ENCODE results near the gene TBXAS1. TPM values are rescaled to one million over a fixed set of nuclear protein-coding genes. Genes with fewer than 3 reads are reported as not detected.
A peak's percentile ranks its signal among the peaks of the same experiment; 100 is the strongest.

The TBXAS1 gene
- total and polyA plus RNA-seq, 3 experiments from 2014 or later = 1.7 to 2.9 (median 2.1) TPM

DNA sequence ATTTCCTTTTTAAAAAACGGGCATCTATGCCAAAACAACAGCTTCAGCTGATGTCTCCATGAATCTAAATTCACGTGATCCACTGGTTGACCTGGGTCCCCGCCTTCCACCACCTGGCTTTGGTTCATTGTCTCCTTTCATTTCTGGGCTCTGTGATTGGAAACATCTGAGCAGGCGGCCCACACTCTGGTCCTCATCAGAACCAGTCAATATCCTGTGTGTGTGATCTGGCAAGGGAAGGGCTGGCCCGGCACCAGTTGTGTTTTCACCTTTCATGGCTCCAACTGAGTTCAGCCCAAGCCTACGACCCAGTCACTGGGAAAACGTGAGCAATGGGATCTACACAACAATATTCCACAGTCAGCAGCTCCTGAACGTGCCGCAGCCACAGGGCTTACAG lies 187.5 kb downstream of the TBXAS1 start:
- Mint-ChIP-seq H3K36me3 (peaks cover 0 to 3% (median 0%) of the 10 kb centered on the region in 3 donors), H3K27ac (no peak overlapping the region), H3K9me3 (no peaks in the 10 kb centered on the region), H3K4me3 (no peak overlapping the region), H3K27me3 (no peaks in the 10 kb centered on the region), H3K4me1 (no peaks in the 10 kb centered on the region)
- Histone ChIP-seq H3K9me3 (ENCODE audit: low read length) (no peaks in the 10 kb centered on the region), H3K4me3 (ENCODE audit: low read length) (no peak overlapping the region), H3K27me3 (ENCODE audit: insufficient read depth, low read length, poor library complexity, severe bottlenecking) (no peaks in the 10 kb centered on the region), H3K4me1 (ENCODE audit: insufficient read depth, low read length) (no peaks in the 10 kb centered on the region), H3K27ac (ENCODE audit: low read depth, low read length) (no peak overlapping the region), H3K36me3 (ENCODE audit: insufficient read depth, low read length) (no peaks in the 10 kb centered on the region)
- ChIA-PET CTCF (interaction anchor here (1.5 kb wide), 1 partner anchor 14 kb away, joined by 4 read pairs; no protein-coding TSS in a partner anchor), POLR2A (no interaction called here)
- no peak for DNase-seq

DNA sequence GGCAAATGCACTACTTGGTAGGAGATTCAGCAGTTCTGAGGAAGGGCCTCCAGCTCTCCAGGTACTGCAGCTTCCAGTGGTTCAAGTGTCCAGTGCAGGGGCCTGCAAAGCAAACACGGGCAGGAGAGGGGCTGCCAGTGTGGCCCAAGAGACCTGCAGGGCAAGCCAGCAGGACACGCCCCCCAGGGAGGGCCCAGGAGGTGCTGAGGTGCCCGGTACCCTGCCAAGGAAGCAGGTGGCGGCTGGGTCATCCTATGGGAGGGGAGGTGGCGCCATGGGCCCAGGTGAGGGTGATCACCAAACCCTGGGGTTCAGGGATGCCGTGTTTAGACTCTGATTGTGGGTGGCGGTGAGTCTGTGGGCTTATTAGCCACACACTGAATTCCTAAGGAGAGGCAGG lies 188.0 kb downstream of the TBXAS1 start:
- CTCF ChIA-PET = interaction anchor here (1.5 kb wide), 1 partner anchor 14 kb away, joined by 4 read pairs; no protein-coding TSS in a partner anchor
- peaks cover 0 to 8% (median 3%) of the 10 kb centered on the region in 3 donors for H3K36me3 Mint-ChIP-seq
- H3K27me3 Mint-ChIP-seq = no peaks in the 10 kb centered on the region
- POLR2A ChIA-PET = no interaction called here
- no peak for DNase-seq
- Histone ChIP-seq H3K36me3 (ENCODE audit: insufficient read depth, low read length) (no peaks in the 10 kb centered on the region), H3K4me3 (ENCODE audit: low read length) (no peak overlapping the region), H3K27ac (ENCODE audit: low read depth, low read length) (no peak overlapping the region), H3K27me3 (ENCODE audit: insufficient read depth, low read length, poor library complexity, severe bottlenecking) (no peaks in the 10 kb centered on the region), H3K4me1 (ENCODE audit: insufficient read depth, low read length) (no peaks in the 10 kb centered on the region), H3K9me3 (ENCODE audit: low read length) (no peaks in the 10 kb centered on the region)
- H3K27ac Mint-ChIP-seq = no peak overlapping the region
- H3K9me3 Mint-ChIP-seq = no peaks in the 10 kb centered on the region
- no peak overlapping the region for H3K4me3 Mint-ChIP-seq
- no peaks in the 10 kb centered on the region for H3K4me1 Mint-ChIP-seq

DNA sequence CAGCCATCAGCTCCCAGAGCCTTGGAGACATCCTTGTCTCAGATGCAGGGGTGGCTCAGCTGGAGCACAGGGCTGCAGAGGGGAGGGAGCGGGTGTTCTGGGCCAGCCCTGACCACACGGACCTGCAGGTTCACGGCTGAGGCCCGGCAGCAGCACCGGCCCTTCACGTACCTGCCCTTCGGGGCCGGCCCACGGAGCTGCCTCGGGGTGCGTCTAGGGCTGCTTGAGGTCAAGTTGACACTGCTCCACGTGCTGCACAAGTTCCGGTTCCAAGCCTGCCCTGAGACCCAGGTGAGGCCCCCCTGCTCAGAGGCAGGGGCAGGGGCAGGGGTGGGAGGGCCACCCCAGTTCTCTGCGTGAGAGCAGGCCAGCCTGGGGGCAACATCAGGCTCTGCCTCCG lies 188.5 kb downstream of the TBXAS1 start:
- Mint-ChIP-seq H3K27ac (no peak overlapping the region), H3K27me3 (no peaks in the 10 kb centered on the region), H3K9me3 (no peaks in the 10 kb centered on the region), H3K4me1 (no peaks in the 10 kb centered on the region), H3K4me3 (no peak overlapping the region), H3K36me3 (peaks cover 0 to 13% (median 4%) of the 10 kb centered on the region in 3 donors)
- Histone ChIP-seq H3K27ac (ENCODE audit: low read depth, low read length) (no peak overlapping the region), H3K4me3 (ENCODE audit: low read length) (no peak overlapping the region), H3K9me3 (ENCODE audit: low read length) (no peaks in the 10 kb centered on the region), H3K27me3 (ENCODE audit: insufficient read depth, low read length, poor library complexity, severe bottlenecking) (no peaks in the 10 kb centered on the region), H3K4me1 (ENCODE audit: insufficient read depth, low read length) (no peaks in the 10 kb centered on the region), H3K36me3 (ENCODE audit: insufficient read depth, low read length) (peaks cover 1% of the 10 kb centered on the region)
- ChIA-PET POLR2A (no interaction called here), CTCF (interaction anchor here (1.3 to 1.5 kb wide), 2 partner anchors 15 kb away, joined by 3 to 4 read pairs; no protein-coding TSS in a partner anchor)
- no peak for DNase-seq

DNA sequence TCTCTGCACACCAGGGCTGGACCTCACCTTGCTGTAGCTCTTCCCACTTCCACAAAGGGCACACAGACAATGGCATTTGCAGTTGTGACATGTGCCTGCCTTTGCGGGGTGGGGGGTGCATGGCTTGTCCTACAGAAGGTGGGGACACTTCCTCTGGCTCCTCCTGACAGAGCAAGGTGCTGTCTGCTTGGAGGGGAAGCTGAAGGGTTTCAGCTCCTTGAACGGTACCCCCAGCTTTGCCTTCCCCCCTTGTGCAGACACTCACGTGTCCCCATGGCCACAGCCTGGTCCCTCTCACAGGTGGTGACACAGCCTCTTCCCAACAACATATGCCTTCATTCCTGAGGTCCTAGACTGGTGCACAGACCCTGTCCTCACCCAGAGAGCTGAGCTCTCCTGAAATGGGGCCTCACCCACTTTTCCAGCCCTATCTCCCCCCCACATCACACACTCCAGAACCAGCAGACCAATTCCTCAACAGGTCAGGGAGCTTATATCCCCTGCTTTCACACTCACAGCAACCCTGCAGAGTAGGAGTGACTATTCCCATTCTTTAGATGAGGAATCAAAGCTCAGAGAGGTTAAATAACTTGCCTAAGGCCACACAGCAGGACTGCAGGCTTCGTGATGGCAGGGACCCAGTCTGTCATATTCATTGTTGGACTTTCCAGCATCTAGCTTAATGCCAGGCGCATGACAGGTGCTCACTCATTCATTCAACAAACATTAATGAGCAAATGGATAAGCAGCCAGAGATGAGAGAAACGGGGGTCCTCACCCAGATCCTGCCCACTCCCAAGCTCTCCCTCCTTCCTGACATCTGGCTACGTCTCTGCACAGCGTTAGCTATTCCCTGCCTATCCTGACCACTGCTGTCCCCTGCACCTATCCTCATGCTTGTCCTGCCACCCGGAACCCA lies 189.3 kb downstream of the TBXAS1 start:
- CTCF ChIA-PET = interaction anchor here (1.3 to 1.4 kb wide), 2 partner anchors 16 to 373 kb away, joined by 3 to 4 read pairs; no protein-coding TSS in a partner anchor
- H3K27me3 Mint-ChIP-seq = no peaks in the 10 kb centered on the region
- no peaks in the 10 kb centered on the region for H3K4me1 ChIP-seq (ENCODE audit: insufficient read depth, low read length)
- no peak overlapping the region for H3K4me3 Mint-ChIP-seq
- H3K27ac Mint-ChIP-seq = peak overlapping the region in 2 of 8 donors; percentile 12 to 63
- DNase-seq = no peak
- no peaks in the 10 kb centered on the region for H3K27me3 ChIP-seq (ENCODE audit: insufficient read depth, low read length, poor library complexity, severe bottlenecking)
- H3K36me3 ChIP-seq (ENCODE audit: insufficient read depth, low read length) = peaks cover 7% of the 10 kb centered on the region
- H3K9me3 ChIP-seq (ENCODE audit: low read length) = no peaks in the 10 kb centered on the region
- no peak overlapping the region for H3K4me3 ChIP-seq (ENCODE audit: low read length)
- peaks cover 0 to 20% (median 4%) of the 10 kb centered on the region in 3 donors for H3K36me3 Mint-ChIP-seq
- H3K27ac ChIP-seq (ENCODE audit: low read depth, low read length) = no peak overlapping the region
- POLR2A ChIA-PET = no interaction called here
- H3K9me3 Mint-ChIP-seq = no peaks in the 10 kb centered on the region
- H3K4me1 Mint-ChIP-seq = no peaks in the 10 kb centered on the region

DNA sequence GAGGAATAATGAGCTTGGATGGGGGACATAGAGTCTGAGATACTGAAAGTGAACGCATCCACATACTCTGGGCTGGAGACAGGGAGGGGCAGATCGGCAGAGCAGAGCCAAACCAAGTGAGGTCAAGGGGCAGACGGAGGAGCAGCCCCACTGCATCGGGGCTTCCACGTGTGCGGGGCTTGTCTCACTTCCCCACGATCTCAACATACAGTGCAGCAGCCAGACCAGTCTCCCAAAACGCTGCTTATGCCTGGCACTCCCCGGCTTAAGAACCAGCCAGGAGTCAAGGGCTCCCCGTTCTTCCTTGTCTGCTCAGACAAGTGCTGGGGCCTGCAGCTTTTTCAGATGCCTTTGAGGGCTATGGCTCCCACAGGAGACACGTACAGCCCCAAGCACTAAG lies 190.1 kb downstream of the TBXAS1 start:
- Histone ChIP-seq H3K36me3 (ENCODE audit: insufficient read depth, low read length) (peaks cover 7% of the 10 kb centered on the region), H3K4me3 (ENCODE audit: low read length) (no peak overlapping the region), H3K27ac (ENCODE audit: low read depth, low read length) (no peak overlapping the region), H3K9me3 (ENCODE audit: low read length) (no peaks in the 10 kb centered on the region), H3K27me3 (ENCODE audit: insufficient read depth, low read length, poor library complexity, severe bottlenecking) (no peaks in the 10 kb centered on the region), H3K4me1 (ENCODE audit: insufficient read depth, low read length) (no peaks in the 10 kb centered on the region)
- POLR2A ChIA-PET = no interaction called here
- CTCF ChIA-PET = interaction anchor here (1.4 kb wide), 1 partner anchor 373 kb away, joined by 4 read pairs; no protein-coding TSS in a partner anchor
- Mint-ChIP-seq H3K4me3 (no peak overlapping the region), H3K36me3 (peaks cover 3 to 28% (median 8%) of the 10 kb centered on the region in 3 donors), H3K27ac (peak overlapping the region in 1 of 8 donors; percentile 67), H3K9me3 (no peaks in the 10 kb centered on the region), H3K27me3 (no peaks in the 10 kb centered on the region), H3K4me1 (no peaks in the 10 kb centered on the region)
- no peak for DNase-seq

DNA sequence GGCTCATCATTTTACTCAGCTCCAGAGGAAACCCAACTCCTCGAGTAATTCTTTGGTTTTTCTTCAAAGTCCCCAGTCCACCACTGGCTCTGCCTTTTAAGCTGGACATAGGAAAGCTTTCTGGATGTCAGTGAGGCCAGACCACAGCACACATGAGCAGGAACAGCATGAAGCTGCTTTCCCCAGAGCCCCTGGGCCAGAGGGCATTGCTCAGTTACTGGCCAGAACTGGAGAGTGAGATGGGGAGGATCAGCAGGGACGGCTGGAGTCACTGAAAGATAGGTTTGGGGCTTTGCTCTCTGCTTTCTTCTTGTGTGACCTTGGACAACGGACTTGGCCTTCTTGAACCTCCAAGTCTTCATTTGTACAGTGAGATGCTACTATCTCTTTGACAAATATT lies 190.5 kb downstream of the TBXAS1 start:
- Mint-ChIP-seq H3K9me3 (no peaks in the 10 kb centered on the region), H3K4me1 (no peaks in the 10 kb centered on the region), H3K27me3 (no peaks in the 10 kb centered on the region), H3K4me3 (no peak overlapping the region), H3K27ac (peak overlapping the region in 3 of 8 donors; percentile 6 to 44 (median 33)), H3K36me3 (peaks cover 7 to 32% (median 12%) of the 10 kb centered on the region in 3 donors)
- Histone ChIP-seq H3K27me3 (ENCODE audit: insufficient read depth, low read length, poor library complexity, severe bottlenecking) (no peaks in the 10 kb centered on the region), H3K27ac (ENCODE audit: low read depth, low read length) (no peak overlapping the region), H3K4me1 (ENCODE audit: insufficient read depth, low read length) (no peaks in the 10 kb centered on the region), H3K4me3 (ENCODE audit: low read length) (no peak overlapping the region), H3K36me3 (ENCODE audit: insufficient read depth, low read length) (peaks cover 7% of the 10 kb centered on the region), H3K9me3 (ENCODE audit: low read length) (no peaks in the 10 kb centered on the region)
- CTCF ChIA-PET = interaction anchor here (1.4 kb wide), 1 partner anchor 374 kb away, joined by 4 read pairs; no protein-coding TSS in a partner anchor
- DNase-seq = no peak
- POLR2A ChIA-PET = no interaction called here

DNA sequence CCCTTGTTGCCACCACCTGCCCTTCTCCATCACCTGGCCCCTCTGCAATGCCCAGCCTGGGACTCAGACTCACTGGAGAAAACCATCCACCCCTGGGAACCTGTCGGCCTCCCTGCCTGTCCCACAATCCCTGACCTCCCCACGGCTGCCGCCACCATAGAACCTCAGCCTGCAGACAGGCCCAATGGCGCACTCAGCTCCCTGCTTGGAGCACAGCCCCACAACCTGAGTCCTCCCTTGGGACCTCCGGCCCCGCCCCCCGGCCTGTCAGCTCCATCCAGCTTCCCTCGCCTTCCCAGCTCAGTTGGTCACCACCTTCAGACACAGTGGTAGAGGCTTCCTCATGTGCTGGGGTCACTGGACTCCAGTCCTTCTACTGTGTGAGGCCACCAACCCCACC lies 192.5 kb downstream of the TBXAS1 start:
- POLR2A ChIA-PET = no interaction called here

DNA sequence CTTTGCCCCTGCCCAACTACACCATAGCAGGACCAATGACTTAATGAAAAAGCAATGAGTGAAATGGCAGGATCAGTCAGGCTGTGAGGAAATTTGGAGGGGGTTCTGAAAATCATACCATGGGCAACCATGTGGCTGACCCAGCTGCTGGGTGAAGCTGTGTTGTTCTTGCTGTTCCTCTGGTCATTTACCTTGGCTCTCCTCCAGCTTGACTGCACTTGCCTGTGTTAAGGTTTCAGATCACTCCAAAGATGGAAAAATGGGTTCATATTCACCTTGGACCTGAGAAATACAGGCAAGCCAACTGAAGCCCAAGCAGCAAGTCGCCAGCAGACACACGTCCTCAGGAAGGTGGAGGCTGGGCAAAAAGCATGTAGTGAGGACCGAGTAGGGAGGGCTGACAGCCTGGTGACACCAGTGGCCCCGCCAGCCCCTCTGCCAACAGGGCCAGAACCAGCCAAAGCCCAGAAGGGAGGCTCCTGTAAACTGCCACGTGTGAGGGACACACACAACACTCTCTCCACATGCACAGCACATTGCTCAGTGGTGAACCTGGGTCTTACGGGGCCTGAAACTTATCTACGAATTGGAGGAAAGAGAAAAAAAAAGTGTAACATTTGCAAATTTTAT lies 193.6 kb downstream of the TBXAS1 start:
- ChIA-PET POLR2A (no interaction called here), CTCF (no interaction called here)
- no peaks in the 10 kb centered on the region for H3K27me3 Mint-ChIP-seq
- H3K4me1 Mint-ChIP-seq = no peaks in the 10 kb centered on the region
- no peaks in the 10 kb centered on the region for H3K27me3 ChIP-seq (ENCODE audit: insufficient read depth, low read length, poor library complexity, severe bottlenecking)
- no peak overlapping the region for H3K4me3 ChIP-seq (ENCODE audit: low read length)
- H3K4me1 ChIP-seq (ENCODE audit: insufficient read depth, low read length) = no peaks in the 10 kb centered on the region
- peaks cover 7 to 62% (median 22%) of the 10 kb centered on the region in 3 donors for H3K36me3 Mint-ChIP-seq
- peak overlapping the region in 2 of 8 donors; percentile 0 to 11 for H3K27ac Mint-ChIP-seq
- H3K9me3 ChIP-seq (ENCODE audit: low read length) = no peaks in the 10 kb centered on the region
- no peak for DNase-seq
- H3K27ac ChIP-seq (ENCODE audit: low read depth, low read length) = no peak overlapping the region
- H3K36me3 ChIP-seq (ENCODE audit: insufficient read depth, low read length) = peaks cover 29% of the 10 kb centered on the region
- no peaks in the 10 kb centered on the region for H3K9me3 Mint-ChIP-seq
- H3K4me3 Mint-ChIP-seq = no peak overlapping the region

More for the DNA sequence above, 192.5 kb downstream of the TBXAS1 start:
- H3K27me3 ChIP-seq (ENCODE audit: insufficient read depth, low read length, poor library complexity, severe bottlenecking) = no peaks in the 10 kb centered on the region
- CTCF ChIA-PET = no interaction called here
- peaks cover 22% of the 10 kb centered on the region for H3K36me3 ChIP-seq (ENCODE audit: insufficient read depth, low read length)
- no peak for DNase-seq
- H3K4me3 Mint-ChIP-seq = peak overlapping the region in 1 of 7 donors; percentile 30
- H3K27ac Mint-ChIP-seq = peak overlapping the region in 1 of 8 donors; percentile 4
- no peaks in the 10 kb centered on the region for H3K9me3 Mint-ChIP-seq
- H3K27ac ChIP-seq (ENCODE audit: low read depth, low read length) = no peak overlapping the region
- H3K4me3 ChIP-seq (ENCODE audit: low read length) = no peak overlapping the region
- H3K4me1 ChIP-seq (ENCODE audit: insufficient read depth, low read length) = no peaks in the 10 kb centered on the region
- no peaks in the 10 kb centered on the region for H3K27me3 Mint-ChIP-seq
- peaks cover 7 to 51% (median 18%) of the 10 kb centered on the region in 3 donors for H3K36me3 Mint-ChIP-seq
- H3K4me1 Mint-ChIP-seq = no peaks in the 10 kb centered on the region
- no peaks in the 10 kb centered on the region for H3K9me3 ChIP-seq (ENCODE audit: low read length)
